Activated CD8-positive, alpha-beta memory T cell treated with anti-CD3 and anti-CD28 coated beads, Interleukin-2, amount 50 U/mL, for 48 hours (primary cell): ENCODE measurements around the gene ZHX3.
"Not testable (repeated sequence)": the region's sequence is repeated elsewhere in the genome, so short reads cannot be mapped to it uniquely, and the experiment has no call there.

Experiments
- DNase-seq: peaks from one replicate; pipeline ENCODE4 v3.0.0-alpha.2; 2020

The ZHX3 gene

GRCh38 chr20:41255655-41256054 is 61.9 kb downstream of the ZHX3 start:
- no peak for DNase-seq

DNA sequence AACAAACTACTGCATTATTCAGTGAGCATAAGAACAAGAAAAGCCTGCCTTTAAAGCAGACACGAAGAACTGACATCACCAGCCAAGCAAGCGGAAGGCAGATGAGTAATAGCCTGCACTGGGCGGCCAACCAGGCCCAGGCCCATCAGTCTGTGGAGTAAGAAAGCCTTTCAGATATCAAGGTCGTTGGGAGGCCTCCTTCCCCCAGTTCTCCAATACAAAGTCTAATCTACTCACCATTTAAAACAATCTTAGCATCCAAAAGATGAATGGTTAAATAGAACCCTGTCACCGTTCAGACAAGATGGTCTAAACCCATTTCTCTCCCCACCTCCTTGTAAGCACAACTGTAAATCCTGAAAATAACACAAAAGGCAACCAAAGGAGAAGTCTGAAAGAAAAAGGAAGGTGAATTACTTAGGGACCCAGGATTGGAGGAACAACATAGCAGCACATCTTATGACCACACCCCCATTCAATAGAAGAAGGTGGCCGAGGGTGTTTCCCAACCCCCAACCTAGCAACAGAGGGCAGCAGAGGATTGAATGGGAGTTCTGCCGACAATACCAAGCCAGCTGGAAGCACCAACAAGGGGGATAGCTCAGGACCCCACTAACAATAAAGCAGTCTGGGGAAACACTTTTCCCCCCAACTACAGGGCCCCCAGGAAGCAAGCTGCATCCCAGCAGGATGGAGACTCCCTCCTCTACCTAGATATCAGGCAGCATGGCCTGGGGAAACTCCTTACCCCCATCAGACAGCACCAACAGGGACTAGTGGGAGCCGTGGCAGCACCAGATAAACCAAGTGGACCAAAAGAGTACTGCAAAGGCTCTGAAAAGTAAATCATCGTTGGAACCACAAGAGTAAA is 67.9 kb downstream of the ZHX3 start:
- DNase-seq = no peak

DNA sequence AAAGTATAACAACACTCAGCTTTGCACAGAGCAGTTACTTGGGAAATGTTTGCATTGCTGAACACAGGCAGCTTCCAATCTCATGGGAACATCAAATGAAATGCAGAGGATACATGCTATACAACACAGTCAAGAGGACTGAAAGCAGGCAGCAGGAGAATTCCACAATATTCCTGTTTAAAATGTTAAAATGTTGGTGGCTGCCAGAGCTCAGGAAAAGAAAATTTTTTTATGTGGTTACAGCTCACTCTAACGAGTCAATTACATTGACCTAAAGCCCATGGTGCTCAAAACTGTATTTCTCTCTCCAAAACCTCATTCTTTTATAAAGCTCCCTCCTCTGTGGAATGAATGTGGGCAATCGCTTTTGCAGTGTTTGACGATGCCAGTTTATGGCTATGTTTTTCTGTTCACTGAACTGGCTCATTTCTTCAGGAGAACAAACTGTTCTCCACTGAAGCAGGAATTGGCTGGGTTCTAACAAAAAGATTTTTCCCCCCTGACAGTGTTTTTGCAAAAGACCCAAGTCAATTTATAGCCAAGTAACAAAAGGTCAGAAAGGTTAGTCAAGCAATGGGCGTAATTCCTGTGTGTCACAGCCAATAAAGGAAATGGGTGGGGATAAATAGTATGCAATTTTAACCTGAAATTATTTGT is 69.0 kb downstream of the ZHX3 start:
- DNase-seq = no peak

DNA sequence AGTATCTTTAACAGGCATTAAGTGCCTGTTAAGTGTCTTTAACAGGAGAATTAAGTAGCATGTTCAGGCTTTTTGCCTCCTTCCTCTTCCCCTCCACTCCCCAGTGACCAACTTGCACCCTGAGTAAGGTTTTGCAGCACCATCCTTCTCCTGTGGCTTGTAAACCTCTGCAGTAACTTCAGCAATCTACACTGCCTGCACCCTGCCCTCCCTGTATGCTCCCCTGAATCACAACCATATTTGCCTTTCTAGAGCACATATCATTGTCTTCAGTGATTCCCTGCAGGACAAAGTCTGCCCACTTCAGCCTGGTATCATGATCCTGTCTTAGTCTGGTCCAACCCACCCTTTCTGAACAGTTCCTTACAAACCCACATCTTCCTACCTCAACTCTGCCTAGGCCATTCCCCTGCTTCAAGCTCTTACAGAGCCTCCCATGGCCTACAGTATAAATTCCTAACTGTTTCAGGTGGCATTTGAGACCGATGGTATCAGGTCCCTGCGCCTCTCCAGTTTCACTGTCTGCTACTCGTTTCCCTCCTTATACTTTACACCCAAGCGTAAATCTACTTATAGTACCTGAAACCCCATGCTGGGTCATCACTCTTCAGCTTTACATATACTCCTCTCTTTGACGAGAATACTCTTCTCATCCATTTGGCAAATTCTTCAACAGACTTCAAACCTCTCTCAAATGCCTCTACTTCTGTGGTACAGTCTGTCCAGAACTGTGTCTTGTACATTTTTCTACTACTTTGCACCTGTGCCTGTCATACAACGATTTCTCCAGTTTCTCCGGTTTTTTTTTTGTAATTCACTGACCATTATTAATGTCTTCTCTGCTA is 69.8 kb downstream of the ZHX3 start:
- no peak for DNase-seq

GRCh38 chr20:41245086-41245707 is 72.3 kb downstream of the ZHX3 start:
- no peak for DNase-seq

GRCh38 chr20:41242807-41243206 is 74.7 kb downstream of the ZHX3 start:
- no peak for DNase-seq

DNA sequence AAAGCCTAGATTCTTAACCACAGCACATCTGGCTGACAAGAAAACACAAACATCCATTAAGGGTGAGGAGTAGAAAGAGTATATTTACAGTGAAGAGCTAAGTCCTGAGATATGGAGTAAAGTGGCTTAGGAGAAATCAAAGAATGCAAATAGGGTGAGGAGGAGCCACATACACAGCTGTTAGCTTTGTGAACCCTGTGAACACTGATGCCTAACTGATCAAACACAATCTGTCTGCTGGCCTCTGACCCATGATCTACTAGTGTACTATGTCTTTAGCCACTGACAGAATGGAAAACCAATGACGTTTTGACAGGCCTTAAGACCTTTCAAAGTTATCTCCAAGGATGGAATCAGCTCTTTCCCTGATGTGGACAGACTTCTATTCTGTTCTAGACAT is 75.2 kb downstream of the ZHX3 start:
- DNase-seq = no peak

DNA sequence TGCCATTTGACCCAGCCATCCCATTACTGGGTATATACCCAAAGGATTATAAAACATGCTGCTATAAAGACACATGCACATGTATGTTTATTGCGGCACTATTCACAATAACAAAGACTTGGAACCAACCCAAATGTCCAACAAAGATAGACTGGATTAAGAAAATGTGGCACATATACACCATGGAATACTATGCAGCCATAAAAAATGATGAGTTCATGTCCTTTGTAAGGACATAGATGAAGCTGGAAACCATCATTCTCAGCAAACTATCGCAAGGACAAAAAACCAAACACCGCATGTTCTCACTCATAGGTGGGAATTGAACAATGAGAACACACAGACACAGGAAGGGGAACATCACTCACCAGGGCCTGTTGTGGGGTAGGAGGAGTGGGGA is 80.3 kb downstream of the ZHX3 start:
- not testable (repeated sequence) for DNase-seq

DNA sequence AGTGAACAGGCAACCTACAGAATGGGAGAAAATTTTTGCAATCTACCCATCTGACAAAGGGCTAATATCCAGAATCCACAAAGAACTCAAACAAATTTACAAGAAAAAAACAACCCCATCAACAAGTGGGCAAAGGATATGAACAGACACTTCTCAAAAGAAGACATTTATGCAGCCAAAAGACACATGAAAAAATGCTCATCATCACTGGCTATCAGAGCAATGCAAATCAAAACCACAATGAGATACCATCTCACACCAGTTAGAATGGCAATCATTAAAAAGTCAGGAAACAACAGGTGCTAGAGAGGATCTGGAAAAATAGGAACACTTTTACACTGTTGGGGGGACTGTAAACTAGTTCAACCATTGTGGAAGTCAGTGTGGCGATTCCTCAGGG is 80.7 kb downstream of the ZHX3 start:
- DNase-seq = not testable (repeated sequence)

- DNase-seq = no peak
These were observed 83.0 kb downstream of the ZHX3 start for GRCh38 chr20:41234546-41234945.

DNA sequence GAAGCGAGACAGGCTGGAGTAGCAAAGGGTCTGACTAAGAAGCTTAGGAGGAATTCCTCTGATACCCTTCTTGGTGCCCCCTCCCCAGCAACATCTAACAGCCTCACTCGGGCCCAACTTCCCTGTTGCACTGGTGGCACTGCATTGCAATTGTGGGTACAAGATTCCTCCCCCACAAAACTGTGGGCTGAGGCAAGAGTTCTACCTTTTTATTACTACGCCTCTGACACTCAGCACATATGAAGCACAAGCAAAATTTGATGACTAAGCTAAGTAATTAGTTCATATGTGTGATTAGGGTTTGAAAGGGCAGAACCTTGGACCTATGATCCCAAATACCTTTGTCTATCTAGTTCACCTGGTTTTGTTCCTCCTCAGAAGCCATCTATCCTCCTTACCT is 83.5 kb downstream of the ZHX3 start:
- no peak for DNase-seq

DNA sequence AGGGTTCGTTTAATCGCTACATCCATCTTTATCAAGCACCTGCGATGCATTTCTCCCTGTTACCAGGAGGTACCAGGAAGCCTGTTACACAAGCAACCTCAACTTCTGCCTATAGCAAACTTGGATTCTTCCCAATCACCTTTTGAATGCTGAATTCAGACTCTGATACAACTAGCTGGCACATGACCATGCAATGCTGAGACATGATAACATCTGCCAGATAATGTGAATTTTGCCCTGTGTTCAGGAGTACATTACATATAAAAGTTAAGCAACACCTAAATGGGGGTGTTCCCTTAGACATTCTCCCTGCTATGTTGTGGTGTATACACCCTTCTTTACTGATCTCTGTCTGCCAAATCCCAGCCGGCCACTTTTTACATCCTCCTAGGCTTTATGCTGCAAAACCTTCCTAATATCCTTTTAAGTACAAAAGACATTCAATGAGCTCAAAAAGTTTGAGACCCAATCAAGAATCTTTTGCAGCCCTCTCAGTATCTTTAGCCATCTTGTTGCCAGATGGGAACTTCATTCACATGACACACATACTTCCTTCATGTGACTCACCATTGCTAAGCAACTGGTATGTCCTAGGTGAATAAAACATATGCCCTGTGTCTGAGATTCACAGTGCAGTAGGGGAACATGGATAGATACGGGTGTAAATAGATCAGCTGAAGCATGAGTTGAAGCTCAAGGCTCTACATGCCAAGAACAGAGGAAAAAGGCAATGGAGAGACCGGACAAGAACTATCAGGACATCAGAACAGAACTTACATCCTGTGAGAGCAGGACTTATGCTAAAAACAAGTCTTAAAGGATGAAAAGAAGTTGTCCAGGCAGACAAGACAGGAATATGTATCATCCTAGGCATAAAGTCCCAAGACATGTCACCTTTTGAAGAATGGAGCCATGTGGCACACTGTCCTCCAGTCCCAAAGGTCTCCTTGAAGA is 84.3 kb downstream of the ZHX3 start:
- DNase-seq = no peak

GRCh38 chr20:41231136-41231535 is 86.4 kb downstream of the ZHX3 start:
- no peak for DNase-seq

DNA sequence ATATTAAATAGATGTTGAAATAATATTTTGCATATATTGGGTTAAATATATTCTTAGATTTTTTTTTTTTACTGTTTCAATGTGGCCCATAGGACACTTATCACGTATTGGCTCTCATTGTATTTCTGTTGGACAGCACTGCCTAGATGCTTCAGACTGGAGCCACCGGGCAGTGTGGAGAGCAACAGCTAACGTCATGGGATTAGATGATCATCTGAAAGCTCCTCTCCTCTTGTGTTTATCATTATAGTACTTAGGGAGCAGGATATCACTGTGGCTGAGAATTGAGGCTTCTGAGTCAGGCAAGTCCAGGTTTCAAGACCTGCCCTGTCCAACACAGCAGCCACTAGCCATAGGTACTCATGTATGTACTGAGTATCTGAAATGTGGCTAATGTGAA is 87.4 kb downstream of the ZHX3 start:
- no peak for DNase-seq

GRCh38 chr20:41229259-41229658 is 88.3 kb downstream of the ZHX3 start:
- DNase-seq = no peak

GRCh38 chr20:41228858-41229257 is 88.7 kb downstream of the ZHX3 start:
- no peak for DNase-seq

DNA sequence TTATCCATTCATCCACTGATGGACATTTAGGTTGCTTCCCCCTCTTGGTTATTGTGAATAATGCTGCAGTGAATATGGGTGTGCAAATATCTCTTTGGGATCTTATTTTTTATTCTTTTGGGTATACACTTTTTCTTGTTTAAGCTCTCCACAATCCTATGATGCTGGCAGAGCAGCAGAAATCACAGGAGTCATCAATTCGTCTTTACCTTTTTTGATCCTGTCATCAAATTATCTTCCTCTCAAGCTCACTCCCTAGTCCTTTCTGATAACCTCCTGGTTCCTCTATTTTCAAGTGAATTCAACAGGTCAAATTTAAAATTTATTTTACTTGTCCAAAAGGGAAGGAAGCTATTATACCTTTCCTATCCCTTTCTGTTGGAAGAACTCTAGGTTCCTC is 91.1 kb downstream of the ZHX3 start:
- DNase-seq = no peak

GRCh38 chr20:41225091-41225490 is 92.4 kb downstream of the ZHX3 start:
- no peak for DNase-seq

DNA sequence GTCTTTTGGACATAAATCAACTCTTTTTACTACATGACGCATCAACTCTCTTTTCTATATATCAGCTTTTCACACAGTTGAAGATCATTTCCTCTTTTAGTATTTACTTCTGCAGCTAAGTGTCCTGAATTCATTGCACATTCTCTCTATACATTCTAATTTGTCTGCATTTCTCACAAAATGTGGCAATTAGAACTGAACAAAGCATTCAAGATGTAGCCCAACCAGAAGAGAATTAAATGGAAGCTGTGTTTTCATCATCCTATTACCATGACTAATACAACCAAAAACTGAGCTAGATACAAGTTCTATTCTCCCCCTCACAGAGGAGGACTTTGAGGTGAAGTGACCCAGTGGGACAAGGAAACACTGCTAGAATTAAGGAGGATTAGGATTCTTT is 93.2 kb downstream of the ZHX3 start:
- DNase-seq = no peak

GRCh38 chr20:41223112-41223511 is 94.4 kb downstream of the ZHX3 start:
- no peak for DNase-seq

DNA sequence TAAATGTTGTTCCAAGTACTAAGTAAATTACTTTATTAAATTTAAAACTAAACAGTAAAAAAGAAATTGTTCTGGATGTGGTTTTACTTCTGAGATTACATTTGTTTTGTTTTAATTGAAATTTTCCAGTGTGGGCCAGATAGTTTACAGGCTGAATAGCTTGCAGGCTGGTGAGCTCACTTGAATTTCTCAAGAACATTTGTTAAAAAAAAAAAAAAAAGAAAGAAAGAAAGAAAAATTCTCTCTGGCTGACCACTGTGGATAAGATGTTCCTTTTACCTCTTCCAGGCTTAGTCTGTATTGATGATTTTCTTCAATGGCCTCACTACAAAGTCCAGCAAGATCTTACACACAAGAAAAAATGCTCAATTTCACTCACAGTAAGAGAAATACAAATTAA is 94.8 kb downstream of the ZHX3 start:
- DNase-seq = no peak

GRCh38 chr20:41222296-41222695 is 95.2 kb downstream of the ZHX3 start:
- DNase-seq = no peak
